ENCODE measurements around the gene B3GNT7. TPM values are rescaled to one million over a fixed set of nuclear protein-coding genes. Genes with fewer than 3 reads are reported as not detected.
"Not testable (repeated sequence)": the region's sequence is repeated elsewhere in the genome, so short reads cannot be mapped to it uniquely, and the experiment has no call there.

The B3GNT7 gene
- total and polyA plus RNA-seq, 2 experiments from 2014 or later = 44.2 to 89.4 TPM

DNA sequence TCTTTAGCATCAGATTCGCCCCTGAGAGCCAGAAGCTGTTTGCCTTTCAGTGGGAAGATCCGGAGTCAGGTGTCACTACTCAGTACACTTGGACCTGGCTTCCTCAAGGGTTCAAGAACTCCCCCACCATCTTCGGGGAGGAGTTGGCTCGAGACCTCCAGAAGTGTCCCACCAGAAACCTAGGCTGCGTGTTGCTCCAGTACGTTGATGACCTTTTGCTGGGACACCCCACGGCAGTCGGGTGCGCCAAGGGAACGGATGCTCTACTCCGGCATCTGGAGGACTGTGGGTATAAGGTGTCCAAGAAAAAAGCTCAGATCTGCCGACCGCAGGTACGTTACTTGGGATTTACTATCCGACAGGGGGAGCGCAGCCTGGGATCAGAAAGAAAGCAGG is 8.7 kb downstream of the B3GNT7 start:
- peaks cover 34% of the 10 kb centered on the region for H3K36me3 Mint-ChIP-seq (ENCODE audit: low read depth)
- not testable (repeated sequence) for H3K4me3 Mint-ChIP-seq
- peaks cover 61% of the 10 kb centered on the region for H3K4me1 Mint-ChIP-seq

DNA sequence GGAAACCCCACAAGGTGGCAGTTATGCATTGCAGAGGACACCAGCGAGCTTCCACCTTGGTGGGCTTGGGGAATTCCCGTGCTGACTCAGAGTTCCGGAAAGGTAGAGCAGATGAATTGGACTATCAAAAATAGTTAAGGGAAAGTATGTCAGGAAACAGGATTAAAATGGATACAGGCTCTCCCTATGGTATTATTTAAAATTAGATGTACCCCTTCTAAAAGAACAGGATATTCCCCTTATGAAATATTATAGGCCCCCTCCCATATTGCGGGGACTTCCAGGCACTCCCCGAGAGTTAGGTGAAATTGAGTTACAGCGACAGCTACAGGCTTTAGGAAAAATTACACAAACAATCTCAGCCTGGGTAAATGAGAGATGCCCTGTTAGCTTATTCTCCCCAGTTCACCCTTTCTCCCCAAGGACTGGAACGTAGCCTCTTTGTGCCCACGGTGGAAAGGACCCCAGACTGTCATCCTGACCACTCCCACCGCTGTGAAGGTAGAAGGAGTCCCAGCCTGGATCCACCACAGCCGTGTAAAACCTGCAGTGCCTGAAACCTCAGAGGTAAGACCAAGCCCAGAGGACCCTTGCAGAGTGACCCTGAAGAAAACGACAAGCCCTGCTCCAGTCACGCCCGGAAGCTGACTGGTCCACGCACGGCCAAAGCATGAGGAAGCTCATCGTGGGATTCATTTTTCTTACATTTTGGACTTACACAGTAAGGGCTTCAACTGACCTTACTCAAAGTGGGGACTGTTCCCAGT is 10.3 kb downstream of the B3GNT7 start:
- not testable (repeated sequence) for H3K4me3 ChIP-seq; H3K27me3 Mint-ChIP-seq (ENCODE audit: insufficient read depth, low read depth, poor library complexity); H3K27me3 ChIP-seq (ENCODE audit: insufficient read depth); H3K9me2 ChIP-seq (ENCODE audit: insufficient read depth); H3F3A ChIP-seq (replicated peaks; ENCODE audit: low read depth); H3K4me3 Mint-ChIP-seq; ATAC-seq; H3K4me2 ChIP-seq; H4K20me1 ChIP-seq (replicated peaks; ENCODE audit: insufficient read depth); H3K79me2 ChIP-seq (replicated peaks; ENCODE audit: insufficient read depth); H3K36me3 ChIP-seq (ENCODE audit: insufficient read depth)
- Mint-ChIP-seq H3K9me3 (peaks cover 27% of the 10 kb centered on the region), H3K4me1 (peaks cover 54% of the 10 kb centered on the region), H3K27ac (peak overlapping the region; percentile 90), H3K36me3 (ENCODE audit: low read depth) (peaks cover 35% of the 10 kb centered on the region)
- Histone ChIP-seq H2AFZ (0 out of 2 replicates have a peak overlapping the region, but pooled peaks have one; percentile 29), H3K27ac (ENCODE audit: low read depth) (peak overlapping the region; percentile 8; the same call in 1 of the 2 replicates), H3K4me1 (ENCODE audit: insufficient read depth) (peaks cover 21% of the 10 kb centered on the region)
- TF ChIP-seq CTCF (conservative IDR thresholded peaks at IDR 0.05; ENCODE audit: low read depth in 2 of 2) = peak; percentile 48 to 71
- DNase-seq (ENCODE audit: low spot score) = peak; percentile 18

More for the DNA sequence above, 8.7 kb downstream of the B3GNT7 start:
- DNase-seq (ENCODE audit: low spot score) = peak; percentile 22
- H3K9me3 Mint-ChIP-seq = peaks cover 11% of the 10 kb centered on the region
- not testable (repeated sequence) for H2AFZ ChIP-seq; H3K4me3 ChIP-seq; H3F3A ChIP-seq (replicated peaks; ENCODE audit: low read depth); H3K4me2 ChIP-seq; H3K27ac ChIP-seq (ENCODE audit: low read depth); H3K79me2 ChIP-seq (replicated peaks; ENCODE audit: insufficient read depth); H3K9me2 ChIP-seq (ENCODE audit: insufficient read depth); ATAC-seq; H3K27me3 Mint-ChIP-seq (ENCODE audit: insufficient read depth, low read depth, poor library complexity); H4K20me1 ChIP-seq (replicated peaks; ENCODE audit: insufficient read depth); H3K36me3 ChIP-seq (ENCODE audit: insufficient read depth); H3K27me3 ChIP-seq (ENCODE audit: insufficient read depth)
- H3K4me1 ChIP-seq (ENCODE audit: insufficient read depth) = peaks cover 29% of the 10 kb centered on the region
- peak in 1 of 2 experiments; percentile 30; a peak in 2 of 4 replicates for TF ChIP-seq CTCF (conservative IDR thresholded peaks at IDR 0.05; ENCODE audit: low read depth in 2 of 2)
- 0 out of 2 replicates have a peak overlapping the region, but pooled peaks have one; percentile 6 for H3K27ac Mint-ChIP-seq

- not testable (repeated sequence) for H3K27ac Mint-ChIP-seq, H2AFZ ChIP-seq
These were observed 12.2 kb downstream of the B3GNT7 start for GRCh38 chr2:231407686-231408085.

More at GRCh38 chr2:231407686-231408085, 12.2 kb downstream of the B3GNT7 start:
- not testable (repeated sequence) for H3K9me2 ChIP-seq (ENCODE audit: insufficient read depth); H3K27ac ChIP-seq (ENCODE audit: low read depth); H3K4me2 ChIP-seq; H3K27me3 ChIP-seq (ENCODE audit: insufficient read depth); DNase-seq (ENCODE audit: low spot score); H3K79me2 ChIP-seq (replicated peaks; ENCODE audit: insufficient read depth); H3K4me3 Mint-ChIP-seq; ATAC-seq; H3F3A ChIP-seq (replicated peaks; ENCODE audit: low read depth); H3K4me3 ChIP-seq; H3K36me3 ChIP-seq (ENCODE audit: insufficient read depth); H4K20me1 ChIP-seq (replicated peaks; ENCODE audit: insufficient read depth)
- H3K36me3 Mint-ChIP-seq (ENCODE audit: low read depth) = peaks cover 26% of the 10 kb centered on the region
- H3K9me3 Mint-ChIP-seq = peaks cover 27% of the 10 kb centered on the region
- H3K27me3 Mint-ChIP-seq (ENCODE audit: insufficient read depth, low read depth, poor library complexity) = peaks cover 16% of the 10 kb centered on the region
- peaks cover 52% of the 10 kb centered on the region for H3K4me1 Mint-ChIP-seq
- peaks cover 27% of the 10 kb centered on the region for H3K4me1 ChIP-seq (ENCODE audit: insufficient read depth)
